ENCODE results near the gene LOXL3. TPM values are rescaled to one million over a fixed set of nuclear protein-coding genes. Genes with fewer than 3 reads are reported as not detected.
A peak's percentile ranks its signal among the peaks of the same experiment; 100 is the strongest.

LOXL3 gene
- total and polyA plus RNA-seq, 2 of the 8 experiments (the other 6 are each of a cell fraction or from before 2014, with no cell fraction given), result 22.4 to 27.2 TPM

GRCh38 chr2:74548900-74549826 lies 4.6 kb downstream of the LOXL3 start (continued):
- TF ChIP-seq EZH2 (IDR thresholded peaks at IDR 0.05; ENCODE audit: low read depth, low read length, severe bottlenecking), result peak; percentile 53
- peak; percentile 90 for TF ChIP-seq E2F6 (IDR thresholded peaks at IDR 0.05)
- peak; percentile 29; the same call in 1 of the 2 replicates for TF ChIP-seq RBBP5 (IDR thresholded peaks at IDR 0.05; ENCODE audit: borderline replicate concordance, low read depth, low read length)
- peak; percentile 63 for TF ChIP-seq TAF1 (IDR thresholded peaks at IDR 0.05; ENCODE audit: low read depth, low read length)
- TF ChIP-seq CREB1 (IDR thresholded peaks at IDR 0.05), result peak; percentile 78; the same call in 1 of the 2 replicates
- TF ChIP-seq POLR2A (IDR thresholded peaks at IDR 0.05; ENCODE audit: control extremely low read depth in 1 of 2, low read depth in 2 of 2, low read length in 2 of 2), result peak in 1 of 2 experiments; percentile 63; a peak in 2 of 3 replicates
- TF ChIP-seq MAFK (IDR thresholded peaks at IDR 0.05; ENCODE audit: low read depth, low read length), result no peak
- peak; percentile 62; the same call in 1 of the 2 replicates for TF ChIP-seq SUZ12 (IDR thresholded peaks at IDR 0.05; ENCODE audit: low read length)
- peak in 1 of 2 experiments; percentile 85; a peak in 1 of 4 replicates for TF ChIP-seq HDAC2 (IDR thresholded peaks at IDR 0.05; ENCODE audit: borderline replicate concordance in 1 of 2, low read depth in 2 of 2, low read length in 2 of 2)
- no peak for TF ChIP-seq NRF1 (IDR thresholded peaks at IDR 0.05; ENCODE audit: low read depth, low read length)
- peak; percentile 95 for TF ChIP-seq MAX (IDR thresholded peaks at IDR 0.05)
- TF ChIP-seq CHD1 (IDR thresholded peaks at IDR 0.05; ENCODE audit: low read depth, low read length), result no peak
- TF ChIP-seq ASH2L (IDR thresholded peaks at IDR 0.05; ENCODE audit: low read length), result peak; percentile 46
- TF ChIP-seq EGR1 (IDR thresholded peaks at IDR 0.05; ENCODE audit: borderline replicate concordance, low read depth, low read length), result peak; percentile 62
- TF ChIP-seq SIX5 (IDR thresholded peaks at IDR 0.05; ENCODE audit: low read depth, low read length), result no peak
- no peak for TF ChIP-seq ATF3 (IDR thresholded peaks at IDR 0.05; ENCODE audit: insufficient read depth, low read depth, low read length)
- peak; percentile 51; the same call in 1 of the 2 replicates for TF ChIP-seq TBP (IDR thresholded peaks at IDR 0.05; ENCODE audit: low read depth, low read length)
